ENCODE measurements around the gene AKAP6.

DNA sequence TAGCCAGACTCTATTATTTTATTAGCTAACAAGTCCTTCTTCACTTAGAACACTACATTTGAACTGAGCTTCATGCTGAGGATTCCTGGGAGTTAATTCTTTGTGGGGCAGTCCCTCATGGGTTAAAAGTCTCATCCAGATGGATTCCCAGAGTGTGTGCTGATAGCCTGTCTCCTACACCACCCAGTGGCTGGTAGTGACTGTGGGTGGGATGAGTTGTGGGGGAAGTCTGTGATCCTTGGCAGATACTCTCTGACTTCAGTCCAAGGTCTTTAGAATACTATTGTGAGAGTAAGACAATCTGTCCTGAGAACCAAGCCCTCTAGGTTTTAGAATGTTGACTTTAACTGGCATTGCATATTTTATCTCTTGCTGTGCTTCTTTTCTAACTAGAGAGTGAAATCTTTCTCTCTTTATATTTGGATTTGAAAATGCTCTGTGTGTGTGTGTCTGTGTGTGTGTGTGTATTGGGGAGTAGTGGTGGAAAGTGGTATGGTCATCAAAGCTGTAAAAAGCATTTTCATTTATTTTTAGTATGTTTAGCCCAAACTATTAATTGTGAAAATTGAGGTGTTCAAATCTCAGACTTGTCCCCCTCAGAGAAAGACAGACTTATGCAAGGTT, 37.3 kb downstream of the AKAP6 start:
- TF ChIP-seq, protein P1, sequence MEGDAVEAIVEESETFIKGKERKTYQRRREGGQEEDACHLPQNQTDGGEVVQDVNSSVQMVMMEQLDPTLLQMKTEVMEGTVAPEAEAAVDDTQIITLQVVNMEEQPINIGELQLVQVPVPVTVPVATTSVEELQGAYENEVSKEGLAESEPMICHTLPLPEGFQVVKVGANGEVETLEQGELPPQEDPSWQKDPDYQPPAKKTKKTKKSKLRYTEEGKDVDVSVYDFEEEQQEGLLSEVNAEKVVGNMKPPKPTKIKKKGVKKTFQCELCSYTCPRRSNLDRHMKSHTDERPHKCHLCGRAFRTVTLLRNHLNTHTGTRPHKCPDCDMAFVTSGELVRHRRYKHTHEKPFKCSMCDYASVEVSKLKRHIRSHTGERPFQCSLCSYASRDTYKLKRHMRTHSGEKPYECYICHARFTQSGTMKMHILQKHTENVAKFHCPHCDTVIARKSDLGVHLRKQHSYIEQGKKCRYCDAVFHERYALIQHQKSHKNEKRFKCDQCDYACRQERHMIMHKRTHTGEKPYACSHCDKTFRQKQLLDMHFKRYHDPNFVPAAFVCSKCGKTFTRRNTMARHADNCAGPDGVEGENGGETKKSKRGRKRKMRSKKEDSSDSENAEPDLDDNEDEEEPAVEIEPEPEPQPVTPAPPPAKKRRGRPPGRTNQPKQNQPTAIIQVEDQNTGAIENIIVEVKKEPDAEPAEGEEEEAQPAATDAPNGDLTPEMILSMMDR (IDR thresholded peaks at IDR 0.05; ENCODE audit: low read length), result no peak
- TF ChIP-seq EZH2 (IDR thresholded peaks at IDR 0.05; ENCODE audit: borderline replicate concordance, low read length), result no peak
